Kidney glomerular epithelial cell (primary cell): ENCODE results near the gene GSG1L.
"Not testable (repeated sequence)": the region's sequence is repeated elsewhere in the genome, so short reads cannot be mapped to it uniquely, and the experiment has no call there.

Experiments
- DNase-seq: peaks from one replicate; lab custom pipeline; 2025; lab: John Stamatoyannopoulos, UW

Gene GSG1L

GRCh38 chr16:27945233-27945973 lies 118.1 kb downstream of the GSG1L start:
- DNase-seq: no peak

- DNase-seq: no peak
Measured at GRCh38 chr16:27943766-27944165, 119.7 kb downstream of the GSG1L start.

GRCh38 chr16:27942071-27942470 lies 121.4 kb downstream of the GSG1L start:
- not testable (repeated sequence) for DNase-seq

GRCh38 chr16:27935076-27935475 lies 128.4 kb downstream of the GSG1L start:
- no peak for DNase-seq

- no peak for DNase-seq
Measured at GRCh38 chr16:27932542-27933135, 130.9 kb downstream of the GSG1L start.

- DNase-seq: no peak
Measured at GRCh38 chr16:27929818-27930217, 133.7 kb downstream of the GSG1L start.

- DNase-seq: no peak
Measured at GRCh38 chr16:27928542-27928941, 135.0 kb downstream of the GSG1L start.

GRCh38 chr16:27927266-27927901 lies 136.1 kb downstream of the GSG1L start:
- DNase-seq: no peak

GRCh38 chr16:27925612-27926011 lies 137.9 kb downstream of the GSG1L start:
- no peak for DNase-seq

GRCh38 chr16:27924411-27925118 lies 138.9 kb downstream of the GSG1L start:
- DNase-seq: no peak

- no peak for DNase-seq
Measured at GRCh38 chr16:27923751-27924150, 139.8 kb downstream of the GSG1L start.

- DNase-seq: no peak
Measured at GRCh38 chr16:27922433-27922832, 141.1 kb downstream of the GSG1L start.

- DNase-seq: no peak
Measured at GRCh38 chr16:27921134-27921533, 142.4 kb downstream of the GSG1L start.

- no peak for DNase-seq
Measured at GRCh38 chr16:27920391-27920891, 143.1 kb downstream of the GSG1L start.

- DNase-seq: no peak
Measured at GRCh38 chr16:27918755-27919154, 144.8 kb downstream of the GSG1L start.

GRCh38 chr16:27917949-27918348 lies 145.6 kb downstream of the GSG1L start:
- no peak for DNase-seq

GRCh38 chr16:27911486-27911885 lies 152.0 kb downstream of the GSG1L start:
- no peak for DNase-seq

- DNase-seq: no peak
Measured at GRCh38 chr16:27907457-27907972, 156.0 kb downstream of the GSG1L start.

- DNase-seq: no peak
Measured at GRCh38 chr16:27906883-27907282, 156.6 kb downstream of the GSG1L start.

- no peak for DNase-seq
Measured at GRCh38 chr16:27903046-27903655, 160.4 kb downstream of the GSG1L start.

GRCh38 chr16:27902551-27902950 lies 161.0 kb downstream of the GSG1L start:
- DNase-seq: no peak

GRCh38 chr16:27901956-27902355 lies 161.6 kb downstream of the GSG1L start:
- no peak for DNase-seq
